Keratinocyte (primary cell): Measurements from ENCODE around the gene NGRN. TPM values are rescaled to one million over a fixed set of nuclear protein-coding genes. Genes with fewer than 3 reads are reported as not detected.
"Not testable (repeated sequence)": the region's sequence is repeated elsewhere in the genome, so short reads cannot be mapped to it uniquely, and the experiment has no call there.

Source experiments
- DNase-seq: peaks from one replicate; pipeline ENCODE4 v3.0.0-alpha.2; 2011; ENCODE audit warnings: low read depth, missing footprints, low spot score
- FAIRE-seq: peaks from 2 replicates; lab custom pipeline; 2011; peaks lifted over from hg19 to GRCh38; lab: Jason Lieb, UNC
- H2AFZ ChIP-seq: 2 replicates; pipeline ENCODE4 v1.6.0; 2012; ENCODE audit warnings: low read length, control low read depth, inconsistent platforms; ENCODE audit not compliant: control insufficient read depth
- H3K27ac ChIP-seq: 2 replicates; pipeline ENCODE4 v1.5.1; 2011; ENCODE audit warnings: low read length; ENCODE audit not compliant: control insufficient read depth, insufficient read depth
- H3K27me3 ChIP-seq: 3 replicates; pipeline ENCODE4 v1.6.0; 2011; ENCODE audit warnings: low read length; ENCODE audit not compliant: control insufficient read depth, insufficient read depth; ENCODE audit errors: extremely low read depth
- H3K36me3 ChIP-seq, 2 experiments: 2 replicates in 1 of 2; 3 replicates in 1 of 2; pipeline ENCODE4 v1.5.1; 2011; ENCODE audit warnings: low read length in 2 of 2, mild to moderate bottlenecking in 1 of 2; ENCODE audit not compliant: control insufficient read depth in 2 of 2, insufficient read depth in 2 of 2; ENCODE audit errors: extremely low read depth in 1 of 2
- H3K4me1 ChIP-seq: 3 replicates; pipeline ENCODE4 v1.5.1; 2011; ENCODE audit warnings: low read length; ENCODE audit not compliant: control insufficient read depth, insufficient read depth; ENCODE audit errors: extremely low read depth
- H3K4me2 ChIP-seq: 3 replicates; pipeline ENCODE4 v1.6.0; 2011; ENCODE audit warnings: low read depth, low read length; ENCODE audit not compliant: control insufficient read depth, insufficient read depth; ENCODE audit errors: extremely low read depth
- H3K4me3 ChIP-seq, 3 experiments: fragments of 200-600 bp in 1 of 3; sonication (generic) in 1 of 3; 2 replicates in 2 of 3; 3 replicates in 1 of 3; pipeline ENCODE4 v1.5.1; 2011 to 2016; ENCODE audit warnings: low read length in 3 of 3, mild to moderate bottlenecking in 3 of 3, control low read depth in 2 of 3, inconsistent platforms in 1 of 3, low read depth in 1 of 3, mixed read lengths in 1 of 3, mixed run types in 1 of 3, moderate library complexity in 1 of 3; ENCODE audit not compliant: control insufficient read depth in 2 of 3, insufficient read depth in 2 of 3; ENCODE audit errors: extremely low read depth in 1 of 3
- H3K79me2 ChIP-seq: 2 replicates; pipeline ENCODE4 v1.6.0; 2012; ENCODE audit warnings: low read length; ENCODE audit not compliant: control insufficient read depth, insufficient read depth
- H3K9ac ChIP-seq: 3 replicates; pipeline ENCODE4 v1.6.0; 2011; ENCODE audit warnings: low read length; ENCODE audit not compliant: control insufficient read depth, insufficient read depth; ENCODE audit errors: extremely low read depth
- H3K9me1 ChIP-seq: 3 replicates; pipeline ENCODE4 v1.6.0; 2011; ENCODE audit warnings: low read length; ENCODE audit not compliant: control insufficient read depth, insufficient read depth; ENCODE audit errors: extremely low read depth
- H3K9me3 ChIP-seq: 2 replicates; pipeline ENCODE4 v1.5.1; 2012; ENCODE audit warnings: low read depth, low read length; ENCODE audit not compliant: control insufficient read depth
- H4K20me1 ChIP-seq: 3 replicates; pipeline ENCODE4 v1.6.0; 2011; ENCODE audit warnings: low read length; ENCODE audit not compliant: control insufficient read depth, insufficient read depth; ENCODE audit errors: extremely low read depth
- CTCF ChIP-seq, 3 experiments: IDR thresholded peaks in 1 of 3; conservative IDR thresholded peaks in 1 of 3; optimal IDR thresholded peaks in 1 of 3; 2 replicates in 2 of 3; 3 replicates in 1 of 3; pipeline versions ENCODE3 to v1.5.1; 2011; ENCODE audit warnings: low read length in 3 of 3, mild to moderate bottlenecking in 3 of 3, moderate library complexity in 2 of 3, control low read depth in 1 of 3, inconsistent platforms in 1 of 3; ENCODE audit not compliant: insufficient read depth in 2 of 3; ENCODE audit errors: extremely low read depth in 1 of 3
- EZH2 ChIP-seq: IDR thresholded peaks from one replicate; pipeline ENCODE4 v1.6.1; 2012; ENCODE audit warnings: inconsistent platforms, mild to moderate bottlenecking, low read length, moderate library complexity
- dilution Hi-C: fragments of 300-500 bp; cut with MboI; formaldehyde crosslinking; loops from one replicate; pipeline ENCODE4 v1.7.0; 2020; ENCODE audit warnings: low sequenced_read_pairs; ENCODE audit not compliant: extremely low pct_ligation_motif_present
- polyA plus RNA-seq, 5 experiments: library from polyadenylated mRNA; depleted of rRNA in 3 of 5; stranded (reverse) in 3 of 5; stranded (forward) in 1 of 5; unstranded in 1 of 5; fragments of >200 nt; gene quantifications; 1 replicate in 1 of 5; 2 replicates in 3 of 5; 3 replicates in 1 of 5; pipeline versions ENCODE4 v1.2.1 to v1.2.3, GENCODE V29; 2011 to 2012; ENCODE audit warnings: missing spikeins in 2 of 5, low read depth in 1 of 5, low replicate concordance in 1 of 5

Gene NGRN
- polyA plus RNA-seq, 1 donor (not counting 4 experiments of a cell fraction or from before 2014, with no cell fraction given), result 54.9 TPM

- H3K9me1 ChIP-seq, result no peaks in the 10 kb centered on the region
- no peak overlapping the region for H3K4me2 ChIP-seq
- H3K4me3 ChIP-seq, result no peak overlapping the region
- H3K27me3 ChIP-seq, result no peaks in the 10 kb centered on the region
- dilution Hi-C loops, result no loop called here
- no peak for DNase-seq
- no peaks in the 10 kb centered on the region for H3K9me3 ChIP-seq
- H4K20me1 ChIP-seq, result no peaks in the 10 kb centered on the region
- H3K79me2 ChIP-seq, result no peaks in the 10 kb centered on the region
- TF ChIP-seq EZH2 (no peak), CTCF (optimal IDR thresholded peaks at IDR 0.05 in 1 of 3, IDR thresholded peaks at IDR 0.05 in 1 of 3, conservative IDR thresholded peaks at IDR 0.05 in 1 of 3; ENCODE audit: extremely low read depth in 1 of 3, insufficient read depth in 2 of 3, low read length in 3 of 3) (no peak)
- no peaks in the 10 kb centered on the region for H3K36me3 ChIP-seq
- no peak overlapping the region for H3K27ac ChIP-seq
- H3K4me1 ChIP-seq, result no peaks in the 10 kb centered on the region
- H3K9ac ChIP-seq, result no peak overlapping the region
- no peak overlapping the region for H2AFZ ChIP-seq
- FAIRE-seq, result no peak
Measured at GRCh38 chr15:90295270-90295648, 29.8 kb downstream of the NGRN start.

- H3K9me3 ChIP-seq, H3K79me2 ChIP-seq, DNase-seq, H3K27me3 ChIP-seq, H3K9me1 ChIP-seq, H4K20me1 ChIP-seq, FAIRE-seq, H3K36me3 ChIP-seq, H3K4me3 ChIP-seq, H3K4me1 ChIP-seq, H3K27ac ChIP-seq, H3K4me2 ChIP-seq, dilution Hi-C loops, H2AFZ ChIP-seq, H3K9ac ChIP-seq: not testable (repeated sequence)
Measured at GRCh38 chr15:90296316-90296884, 30.9 kb downstream of the NGRN start.

DNA sequence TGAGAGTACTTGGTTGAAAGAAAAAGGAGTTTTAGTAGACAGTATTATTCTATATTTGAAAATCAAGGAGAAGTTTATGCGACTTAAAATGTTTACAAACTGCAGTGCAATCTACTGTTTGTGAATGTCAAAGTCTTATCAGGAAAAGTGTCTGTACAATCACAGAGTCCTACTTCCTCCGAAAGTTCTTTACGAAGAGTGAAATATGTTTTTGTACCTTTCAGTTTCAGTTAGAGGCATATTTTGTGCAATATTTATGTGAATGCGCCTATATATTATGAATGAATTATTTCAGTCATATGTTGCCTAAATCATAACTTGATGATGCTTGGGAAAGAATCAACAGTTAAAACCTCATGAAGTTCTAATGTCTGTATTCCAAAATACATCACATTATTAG lies 31.5 kb downstream of the NGRN start:
- FAIRE-seq, result no peak
- no peaks in the 10 kb centered on the region for H3K36me3 ChIP-seq

More for the DNA sequence above, 31.5 kb downstream of the NGRN start:
- dilution Hi-C loops, result no loop called here
- H3K9me1 ChIP-seq, result no peaks in the 10 kb centered on the region
- H3K9ac ChIP-seq, result no peak overlapping the region
- no peak overlapping the region for H2AFZ ChIP-seq
- no peak for DNase-seq
- H3K9me3 ChIP-seq, result no peaks in the 10 kb centered on the region
- TF ChIP-seq CTCF (optimal IDR thresholded peaks at IDR 0.05 in 1 of 3, IDR thresholded peaks at IDR 0.05 in 1 of 3, conservative IDR thresholded peaks at IDR 0.05 in 1 of 3; ENCODE audit: extremely low read depth in 1 of 3, insufficient read depth in 2 of 3, low read length in 3 of 3), result no peak
- no peak for TF ChIP-seq EZH2
- no peaks in the 10 kb centered on the region for H3K79me2 ChIP-seq
- no peaks in the 10 kb centered on the region for H4K20me1 ChIP-seq
- H3K27ac ChIP-seq, result no peak overlapping the region
- no peaks in the 10 kb centered on the region for H3K27me3 ChIP-seq
- H3K4me3 ChIP-seq, result no peak overlapping the region
- H3K4me1 ChIP-seq, result no peaks in the 10 kb centered on the region
- no peak overlapping the region for H3K4me2 ChIP-seq
